Neural progenitor cell (in vitro differentiated cells): ENCODE results near the gene FOXO6. TPM values are rescaled to one million over a fixed set of nuclear protein-coding genes. Genes with fewer than 3 reads are reported as not detected.

Source experiments
- DNase-seq: peaks from one replicate; pipeline ENCODE4 v3.0.0-alpha.2; 2016; ENCODE audit warnings: low spot score
- H2AFZ ChIP-seq: fragments of 200-600 bp; sonication (generic); replicated peaks from 2 replicates; pipeline ENCODE4 v1.6.1; 2016; ENCODE audit warnings: antibody characterized with exemption
- H3F3A ChIP-seq: fragments of 200-600 bp; sonication (generic); 2 replicates; pipeline ENCODE4 v1.6.1; 2016; ENCODE audit warnings: antibody characterized with exemption, low read depth
- H3K27ac ChIP-seq: fragments of 200-600 bp; sonication (generic); 2 replicates; pipeline ENCODE4 v1.5.1; 2016; ENCODE audit warnings: mild to moderate bottlenecking
- H3K27me3 ChIP-seq: fragments of 200-600 bp; sonication (generic); 2 replicates; pipeline ENCODE4 v1.6.1; 2016; ENCODE audit warnings: mild to moderate bottlenecking, moderate library complexity
- H3K36me3 ChIP-seq: fragments of 200-600 bp; sonication (generic); 2 replicates; pipeline ENCODE4 v1.5.1; 2016
- H3K4me1 ChIP-seq: fragments of 200-600 bp; sonication (generic); 2 replicates; pipeline ENCODE4 v1.6.1; 2016; ENCODE audit warnings: mixed run types
- H3K4me2 ChIP-seq: fragments of 200-600 bp; sonication (generic); 2 replicates; pipeline ENCODE4 v1.6.1; 2016
- H3K4me3 ChIP-seq: fragments of 200-600 bp; sonication (generic); 2 replicates; pipeline ENCODE4 v1.5.1; 2016
- H3K79me2 ChIP-seq: fragments of 200-600 bp; sonication (generic); 2 replicates; pipeline ENCODE4 v1.6.1; 2016; ENCODE audit warnings: low read depth
- H3K9ac ChIP-seq: fragments of 200-600 bp; sonication (generic); 2 replicates; pipeline ENCODE4 v1.6.1; 2016
- H3K9me3 ChIP-seq: fragments of 200-600 bp; sonication (generic); 2 replicates; pipeline ENCODE4 v1.5.1; 2016; ENCODE audit warnings: low read depth
- H4K20me1 ChIP-seq: fragments of 200-600 bp; sonication (generic); 2 replicates; pipeline ENCODE4 v1.6.1; 2016; ENCODE audit warnings: low read depth
- H3K27ac Mint-ChIP-seq: 3 replicates; pipeline ENCODE4 v1.8.0; 2021; ENCODE audit warnings: mixed read lengths
- H3K27me3 Mint-ChIP-seq: 2 replicates; pipeline ENCODE4 v1.8.0; 2022; ENCODE audit warnings: low read depth, mild to moderate bottlenecking, inconsistent platforms, moderate library complexity, mixed read lengths; ENCODE audit not compliant: insufficient read depth
- H3K36me3 Mint-ChIP-seq: 3 replicates; pipeline ENCODE4 v1.8.0; 2021; ENCODE audit warnings: mixed read lengths
- H3K4me1 Mint-ChIP-seq: 3 replicates; pipeline ENCODE4 v1.8.0; 2021; ENCODE audit warnings: mixed read lengths
- H3K4me3 Mint-ChIP-seq: 3 replicates; pipeline ENCODE4 v1.8.0; 2021; ENCODE audit warnings: mild to moderate bottlenecking, moderate library complexity, mixed read lengths
- H3K9me3 Mint-ChIP-seq: 3 replicates; pipeline ENCODE4 v1.8.0; 2020; ENCODE audit warnings: mixed read lengths
- CTCF ChIP-seq: fragments of 200-600 bp; sonication (generic); IDR thresholded peaks from 2 replicates; pipeline ENCODE4 v1.5.1; 2017; ENCODE audit warnings: antibody characterized with exemption, mild to moderate bottlenecking
- EZH2 ChIP-seq: fragments of 200-600 bp; sonication (generic); IDR thresholded peaks from 2 replicates; pipeline ENCODE4 v1.6.1; 2017; ENCODE audit warnings: antibody characterized with exemption, mild to moderate bottlenecking, moderate library complexity
- EZH2phosphoT487 ChIP-seq: fragments of 200-600 bp; sonication (generic); IDR thresholded peaks from 2 replicates; pipeline ENCODE4 v1.6.1; 2017; ENCODE audit warnings: antibody characterized with exemption
- total RNA-seq: library from RNA; depleted of rRNA; stranded (reverse); fragments of >200 nt; gene quantifications from 2 replicates; pipeline ENCODE4 v1.2.3, GENCODE V29; 2015; ENCODE audit warnings: low replicate concordance

Gene FOXO6
- total RNA-seq, 1 donor from 2014 or later, result not detected

GRCh38 chr1:41327383-41327999, 33.7 kb upstream of the FOXO6 start:
- H3K27ac ChIP-seq, result no peak overlapping the region
- no peak for TF ChIP-seq EZH2phosphoT487
- TF ChIP-seq CTCF, result no peak
- no peak for TF ChIP-seq EZH2
- peaks cover 15% of the 10 kb centered on the region for H3K4me1 ChIP-seq
- peaks cover 24% of the 10 kb centered on the region for H3F3A ChIP-seq
- H3K36me3 ChIP-seq, result no peaks in the 10 kb centered on the region
- no peaks in the 10 kb centered on the region for H3K9me3 ChIP-seq
- H3K9me3 Mint-ChIP-seq, result no peaks in the 10 kb centered on the region
- H3K27ac Mint-ChIP-seq, result no peak overlapping the region
- H3K27me3 ChIP-seq, result no peaks in the 10 kb centered on the region
- DNase-seq, result no peak
- H3K4me3 Mint-ChIP-seq, result no peak overlapping the region
- no peaks in the 10 kb centered on the region for H4K20me1 ChIP-seq
- no peak overlapping the region for H3K4me2 ChIP-seq
- no peak overlapping the region for H2AFZ ChIP-seq
- H3K79me2 ChIP-seq, result no peaks in the 10 kb centered on the region
- H3K36me3 Mint-ChIP-seq, result no peaks in the 10 kb centered on the region
- H3K4me1 Mint-ChIP-seq, result peaks cover 20% of the 10 kb centered on the region
- H3K9ac ChIP-seq, result no peak overlapping the region
- no peak overlapping the region for H3K4me3 ChIP-seq
- no peaks in the 10 kb centered on the region for H3K27me3 Mint-ChIP-seq

DNA sequence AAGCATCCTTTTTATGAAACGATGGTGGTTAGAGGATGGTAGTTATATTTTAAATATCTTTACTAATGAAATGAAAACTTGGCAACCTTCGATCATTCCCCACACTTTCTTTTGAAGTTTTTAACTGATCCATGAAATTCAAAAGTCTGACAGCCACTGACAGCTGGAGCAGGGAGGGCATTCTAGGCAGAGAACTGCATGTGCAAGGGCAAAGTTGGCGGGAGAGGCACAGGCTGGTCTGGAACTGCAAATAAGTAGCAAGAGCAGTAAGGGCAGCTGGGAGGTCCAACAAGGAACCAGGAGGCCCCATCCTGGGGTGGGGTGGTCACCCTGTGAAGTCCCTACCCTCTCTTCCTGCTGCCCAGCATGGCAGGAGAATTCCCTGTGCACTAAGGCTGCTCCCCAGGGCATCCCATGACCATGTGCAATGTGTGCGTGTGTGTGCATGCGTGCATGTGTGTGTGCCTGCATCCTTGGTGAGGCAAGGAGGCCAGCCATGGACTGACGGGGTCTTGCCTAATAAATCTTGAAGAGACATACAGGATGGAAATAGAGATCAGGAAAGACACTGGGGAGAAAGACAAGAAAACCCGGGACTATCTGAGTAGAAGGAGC, 33.1 kb upstream of the FOXO6 start:
- Mint-ChIP-seq H3K4me3 (no peak overlapping the region), H3K9me3 (no peaks in the 10 kb centered on the region), H3K36me3 (no peaks in the 10 kb centered on the region), H3K4me1 (peaks cover 22% of the 10 kb centered on the region), H3K27me3 (no peaks in the 10 kb centered on the region), H3K27ac (no peak overlapping the region)
- Histone ChIP-seq H3F3A (peaks cover 24% of the 10 kb centered on the region), H2AFZ (no peak overlapping the region), H3K36me3 (no peaks in the 10 kb centered on the region), H3K27ac (no peak overlapping the region), H3K4me2 (no peak overlapping the region), H3K79me2 (no peaks in the 10 kb centered on the region), H3K27me3 (no peaks in the 10 kb centered on the region), H3K4me3 (no peak overlapping the region), H3K9ac (no peak overlapping the region), H3K9me3 (no peaks in the 10 kb centered on the region), H4K20me1 (no peaks in the 10 kb centered on the region), H3K4me1 (peaks cover 15% of the 10 kb centered on the region)
- TF ChIP-seq EZH2 (no peak), CTCF (no peak), EZH2phosphoT487 (no peak)
- DNase-seq, result no peak

DNA sequence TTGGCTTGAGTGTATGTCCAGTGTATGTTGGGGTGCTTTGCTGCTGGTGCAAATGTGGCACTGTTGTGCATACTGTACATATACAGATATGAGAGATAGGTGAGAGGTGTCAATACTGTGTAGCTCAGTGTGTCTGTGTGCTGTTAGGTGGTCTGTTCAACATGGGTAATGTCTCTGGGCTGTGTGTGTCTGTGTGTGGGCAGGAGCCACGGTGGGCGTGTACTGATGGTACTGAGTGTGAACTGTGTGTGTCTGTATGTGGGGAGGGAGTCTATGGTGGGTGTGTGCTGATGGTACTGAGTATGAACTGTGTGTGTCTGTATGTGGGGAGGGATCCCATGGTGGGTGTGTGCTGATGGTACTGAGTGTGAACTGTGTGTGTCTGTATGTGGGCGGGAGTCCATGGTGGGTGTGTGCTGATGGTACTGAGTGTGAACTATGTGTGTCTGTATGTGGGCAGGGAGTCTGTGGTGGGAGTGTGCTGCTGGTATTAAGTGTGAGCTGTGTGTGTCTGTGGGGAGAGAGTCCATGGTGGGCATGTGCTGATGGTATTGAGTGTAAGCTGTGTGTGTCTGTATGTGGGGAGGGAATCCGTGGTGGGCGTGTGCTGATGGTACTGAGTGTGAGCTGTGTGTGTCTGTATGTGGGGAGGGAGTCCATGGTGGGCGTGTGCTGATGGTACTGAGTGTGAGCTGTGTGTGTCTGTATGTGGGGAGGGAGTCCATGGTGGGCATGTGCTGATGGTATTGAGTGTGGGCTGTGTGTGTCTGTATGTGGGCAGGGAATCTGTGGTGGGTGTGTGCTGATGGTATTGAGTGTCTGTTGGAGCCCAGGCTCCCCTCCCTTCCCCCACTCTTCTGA, 32.2 kb upstream of the FOXO6 start:
- Mint-ChIP-seq H3K9me3 (no peaks in the 10 kb centered on the region), H3K4me3 (no peak overlapping the region), H3K36me3 (no peaks in the 10 kb centered on the region), H3K27me3 (no peaks in the 10 kb centered on the region), H3K4me1 (peaks cover 23% of the 10 kb centered on the region), H3K27ac (no peak overlapping the region)
- H4K20me1 ChIP-seq, result no peaks in the 10 kb centered on the region
- no peak overlapping the region for H3K4me2 ChIP-seq
- H3K4me1 ChIP-seq, result peaks cover 15% of the 10 kb centered on the region
- DNase-seq, result no peak
- no peaks in the 10 kb centered on the region for H3K36me3 ChIP-seq
- no peak overlapping the region for H3K9ac ChIP-seq
- no peak overlapping the region for H3K27ac ChIP-seq
- H3K27me3 ChIP-seq, result no peaks in the 10 kb centered on the region
- H3K9me3 ChIP-seq, result no peaks in the 10 kb centered on the region
- H3K79me2 ChIP-seq, result no peaks in the 10 kb centered on the region
- no peak for TF ChIP-seq EZH2
- TF ChIP-seq CTCF, result no peak
- TF ChIP-seq EZH2phosphoT487, result no peak
- no peak overlapping the region for H3K4me3 ChIP-seq
- peaks cover 24% of the 10 kb centered on the region for H3F3A ChIP-seq
- H2AFZ ChIP-seq, result no peak overlapping the region
